Subcutaneous abdominal adipose tissue (tissue), 5 donors: ENCODE results near the gene ELANE.
"Not testable (repeated sequence)": the region's sequence is repeated elsewhere in the genome, so short reads cannot be mapped to it uniquely, and the experiment has no call there.

ENCODE experiments used
- H3K27ac ChIP-seq: one replicate; pipeline ENCODE4 v1.7.0; 2013; ENCODE audit warnings: low read depth, mild to moderate bottlenecking, inconsistent platforms, low read length, moderate library complexity
- H3K27me3 ChIP-seq, 5 donors: one replicate each; pipeline ENCODE4 v1.7.0; 2013; ENCODE audit warnings: low read length in 5 of 5, inconsistent platforms in 1 of 5; ENCODE audit not compliant: control insufficient read depth in 5 of 5, insufficient read depth in 4 of 5
- H3K36me3 ChIP-seq, 5 donors: one replicate each; pipeline ENCODE4 v1.7.0; 2013; ENCODE audit warnings: low read length in 5 of 5; ENCODE audit not compliant: control insufficient read depth in 5 of 5, insufficient read depth in 5 of 5
- H3K4me1 ChIP-seq, 5 donors: one replicate each; pipeline ENCODE4 v1.7.0; 2013; ENCODE audit warnings: low read length in 5 of 5, mild to moderate bottlenecking in 3 of 5, moderate library complexity in 1 of 5; ENCODE audit not compliant: control insufficient read depth in 5 of 5, insufficient read depth in 5 of 5
- H3K4me3 ChIP-seq, 5 donors: one replicate each; pipeline ENCODE4 v1.7.0; 2013; ENCODE audit warnings: low read length in 5 of 5, low read depth in 1 of 5
- H3K9ac ChIP-seq, 5 donors: one replicate each; pipeline ENCODE4 v1.7.0; 2013; ENCODE audit warnings: low read length in 5 of 5, mild to moderate bottlenecking in 4 of 5, moderate library complexity in 3 of 5
- H3K9me3 ChIP-seq, 5 donors: one replicate each; pipeline ENCODE4 v1.7.0; 2013; ENCODE audit warnings: low read length in 5 of 5; ENCODE audit not compliant: control insufficient read depth in 5 of 5
- donor health status: healthy.
- donor health status: healthy.
- donor health status: healthy.
- donor health status: healthy.
- donor health status: healthy.

Gene ELANE

GRCh38 chr19:814152-815078, 37.7 kb upstream of the ELANE start:
- Histone ChIP-seq H3K4me1 (no peaks in the 10 kb centered on the region), H3K9ac (no peak overlapping the region), H3K27ac (no peak overlapping the region), H3K27me3 (no peaks in the 10 kb centered on the region), H3K4me3 (no peak overlapping the region), H3K36me3 (peaks cover 0 to 41% (median 30%) of the 10 kb centered on the region in 5 donors), H3K9me3 (no peaks in the 10 kb centered on the region)

- no peaks in the 10 kb centered on the region for H3K9me3 ChIP-seq
- no peaks in the 10 kb centered on the region for H3K4me1 ChIP-seq
- no peak overlapping the region for H3K27ac ChIP-seq
- H3K9ac ChIP-seq: no peak overlapping the region
- H3K4me3 ChIP-seq: no peak overlapping the region
- peaks cover 0 to 33% (median 22%) of the 10 kb centered on the region in 5 donors for H3K36me3 ChIP-seq
- H3K27me3 ChIP-seq: no peaks in the 10 kb centered on the region
Measured at GRCh38 chr19:815079-815774, 36.9 kb upstream of the ELANE start.

- Histone ChIP-seq H3K9ac (no peak overlapping the region), H3K27ac (no peak overlapping the region), H3K27me3 (no peaks in the 10 kb centered on the region), H3K36me3 (peaks cover 0 to 26% (median 15%) of the 10 kb centered on the region in 5 donors), H3K9me3 (no peaks in the 10 kb centered on the region), H3K4me3 (no peak overlapping the region), H3K4me1 (no peaks in the 10 kb centered on the region)
Measured at GRCh38 chr19:815775-816499, 36.2 kb upstream of the ELANE start.

DNA sequence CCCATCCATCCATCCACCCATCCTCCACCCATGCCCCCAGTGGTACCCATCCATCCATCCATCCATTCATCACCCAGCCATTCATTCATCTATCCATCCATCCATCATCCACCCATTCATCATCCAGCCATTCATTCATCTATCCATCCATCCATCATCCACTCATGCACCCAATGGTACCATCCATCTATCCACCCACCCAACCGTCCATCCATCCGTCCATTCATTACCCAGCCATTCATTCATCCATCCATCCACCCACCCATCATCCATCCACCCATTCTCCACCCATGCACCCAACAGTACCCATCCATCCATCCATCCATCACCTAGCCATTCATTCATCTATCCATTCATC, 35.6 kb upstream of the ELANE start:
- Histone ChIP-seq H3K9me3 (no peaks in the 10 kb centered on the region), H3K4me1 (peaks cover 0 to 3% (median 0%) of the 10 kb centered on the region in 5 donors), H3K9ac (no peak overlapping the region), H3K36me3 (peaks cover 0 to 20% (median 10%) of the 10 kb centered on the region in 5 donors), H3K27me3 (no peaks in the 10 kb centered on the region), H3K27ac (no peak overlapping the region), H3K4me3 (no peak overlapping the region)

DNA sequence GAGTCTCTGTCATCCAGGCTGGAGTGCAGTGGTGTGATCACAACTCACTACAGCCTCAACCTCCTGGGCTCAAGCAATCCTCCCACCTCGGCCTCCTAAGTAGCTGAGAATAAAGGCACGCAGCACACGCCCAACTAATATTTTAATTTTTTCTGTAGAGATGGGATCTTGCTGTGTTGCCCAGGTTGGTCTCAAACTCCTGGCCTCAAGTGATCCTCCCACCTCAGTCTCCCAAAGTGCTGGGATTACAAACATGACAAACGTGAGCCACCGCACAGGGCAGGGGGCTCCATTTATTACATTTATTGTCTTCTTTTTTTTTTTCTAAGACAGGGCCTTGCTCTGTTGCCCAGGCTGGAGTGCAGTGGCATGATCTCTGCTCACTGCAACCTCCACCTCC, 31.9 kb upstream of the ELANE start:
- not testable (repeated sequence) for H3K36me3 ChIP-seq, H3K9me3 ChIP-seq, H3K27ac ChIP-seq, H3K27me3 ChIP-seq, H3K4me3 ChIP-seq, H3K9ac ChIP-seq
- peaks cover 0 to 10% (median 6%) of the 10 kb centered on the region in 5 donors for H3K4me1 ChIP-seq

GRCh38 chr19:821231-821824, 30.8 kb upstream of the ELANE start:
- H3K27me3 ChIP-seq: peaks cover 0 to 10% (median 5%) of the 10 kb centered on the region in 5 donors
- H3K4me1 ChIP-seq: peaks cover 0 to 10% (median 6%) of the 10 kb centered on the region in 5 donors
- no peaks in the 10 kb centered on the region for H3K9me3 ChIP-seq
- H3K36me3 ChIP-seq: no peaks in the 10 kb centered on the region
- H3K27ac ChIP-seq: no peak overlapping the region
- H3K9ac ChIP-seq: no peak overlapping the region
- H3K4me3 ChIP-seq: peak overlapping the region in 1 of 5 donors; percentile 37

DNA sequence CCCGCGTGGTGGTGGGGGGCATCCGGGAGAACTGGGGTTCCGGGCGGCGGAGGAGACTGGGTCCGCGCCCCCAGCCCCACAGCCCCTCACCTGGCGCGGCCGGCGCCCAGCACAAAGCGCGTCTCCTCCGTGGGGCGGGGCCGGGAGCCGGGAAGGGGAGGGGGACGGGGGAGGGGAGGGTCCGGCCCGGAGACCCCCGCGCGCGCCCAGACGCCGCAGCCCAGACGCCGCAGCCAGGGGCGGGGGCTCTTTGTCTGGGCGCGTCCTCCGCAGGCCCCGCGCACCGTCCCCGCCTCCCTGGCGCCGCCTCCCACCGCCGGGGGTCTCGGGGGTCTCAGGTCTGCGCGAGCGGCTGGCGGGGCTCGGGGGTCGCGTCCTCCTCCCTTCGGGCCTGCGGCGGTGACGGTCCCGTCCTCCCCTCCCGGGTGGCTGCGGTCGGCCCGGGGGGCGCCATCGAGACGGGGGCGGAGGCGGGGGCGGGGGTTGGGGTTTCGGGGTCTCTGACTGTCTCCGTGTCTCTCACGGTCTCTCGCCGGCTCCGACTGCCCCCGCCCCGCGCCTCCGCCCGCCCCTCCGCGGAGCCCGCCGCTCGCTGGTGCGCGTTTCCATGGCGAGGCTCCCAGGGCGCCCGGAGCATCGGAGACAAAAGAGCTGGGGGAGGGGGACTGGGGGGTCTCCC, 30.1 kb upstream of the ELANE start, which contains the start of gene PLPPR3:
TSS of gene PLPPR3 (minus strand) at position 131 of the 679 bp plus-strand sequence. CDS start 396 bp downstream, outside the sequence.
- H3K27ac ChIP-seq: no peak within 1 kb of the TSS
- H3K9me3 ChIP-seq: no peaks in the 10 kb centered on the region
- H3K36me3 ChIP-seq: no peaks in the 10 kb centered on the region
- peaks cover 0 to 10% (median 5%) of the 10 kb centered on the region in 5 donors for H3K27me3 ChIP-seq
- peaks cover 0 to 10% (median 6%) of the 10 kb centered on the region in 5 donors for H3K4me1 ChIP-seq
- H3K9ac ChIP-seq: no peak within 1 kb of the TSS
- H3K4me3 ChIP-seq: peak within 1 kb of the TSS in 1 of 5 donors; percentile 37

DNA sequence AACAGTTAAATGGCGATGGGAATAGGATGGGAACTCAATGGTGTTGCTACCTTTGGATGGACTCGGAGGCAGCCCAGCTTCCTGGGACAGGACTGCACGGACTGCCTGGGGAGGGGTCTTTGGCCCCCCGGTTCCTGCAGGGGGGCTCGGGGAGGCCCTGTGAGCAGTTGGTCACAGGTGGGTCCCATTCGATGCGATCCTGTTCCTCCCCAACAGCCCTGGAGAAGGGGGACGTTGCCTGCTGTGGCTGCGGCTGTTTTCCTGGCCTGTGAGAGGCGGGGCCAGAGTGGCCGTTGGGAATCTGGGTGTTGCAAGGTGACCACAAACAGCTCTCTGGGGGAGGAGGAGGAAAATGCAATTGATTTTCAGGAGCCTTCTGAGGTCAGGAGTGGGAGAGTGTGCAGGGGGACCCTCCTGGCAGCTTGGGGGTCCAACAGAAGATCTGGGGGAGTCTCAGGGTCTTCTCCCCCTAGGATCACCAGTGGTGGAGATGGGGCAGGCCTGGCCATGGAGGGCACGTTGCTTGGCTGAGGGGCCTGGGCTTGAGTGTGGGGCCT, 28.5 kb upstream of the ELANE start:
- H3K27me3 ChIP-seq: peaks cover 8 to 16% (median 11%) of the 10 kb centered on the region in 5 donors
- H3K27ac ChIP-seq: no peak overlapping the region
- no peak overlapping the region for H3K4me3 ChIP-seq
- H3K9me3 ChIP-seq: no peaks in the 10 kb centered on the region
- H3K9ac ChIP-seq: no peak overlapping the region
- no peaks in the 10 kb centered on the region for H3K36me3 ChIP-seq
- peaks cover 0 to 13% (median 6%) of the 10 kb centered on the region in 5 donors for H3K4me1 ChIP-seq

GRCh38 chr19:824885-825284, 27.2 kb upstream of the ELANE start:
- H3K9ac ChIP-seq: no peak overlapping the region
- H3K4me1 ChIP-seq: peaks cover 0 to 13% (median 6%) of the 10 kb centered on the region in 5 donors
- H3K4me3 ChIP-seq: no peak overlapping the region
- peaks cover 8 to 23% (median 18%) of the 10 kb centered on the region in 5 donors for H3K27me3 ChIP-seq
- H3K36me3 ChIP-seq: no peaks in the 10 kb centered on the region
- H3K27ac ChIP-seq: no peak overlapping the region
- H3K9me3 ChIP-seq: no peaks in the 10 kb centered on the region
